Memory B cell (primary cell): ENCODE measurements around the gene EPN2.

ENCODE experiments used
- ATAC-seq: fragments of 150-1000 bp; cut with Tn5 transposase; 2 replicates; pipeline ENCODE4 v1.10.0; 2021; ENCODE audit warnings: low read depth, mild to moderate bottlenecking, moderate library complexity
- DNase-seq, 2 donors: peaks; one replicate each; pipeline ENCODE4 v3.0.0; 2022; ENCODE audit warnings: low spot score in 2 of 2
- H3K27ac Mint-ChIP-seq: one replicate; pipeline ENCODE4 v1.8.0; 2022; ENCODE audit warnings: mild to moderate bottlenecking, moderate library complexity, mixed read lengths
- H3K27me3 Mint-ChIP-seq: one replicate; pipeline ENCODE4 v1.8.0; 2022; ENCODE audit warnings: mixed read lengths
- H3K36me3 Mint-ChIP-seq: one replicate; pipeline ENCODE4 v1.8.0; 2022; ENCODE audit warnings: mild to moderate bottlenecking, mixed read lengths
- H3K4me1 Mint-ChIP-seq: one replicate; pipeline ENCODE4 v1.8.0; 2022; ENCODE audit warnings: mixed read lengths
- H3K4me3 Mint-ChIP-seq: one replicate; pipeline ENCODE4 v1.8.0; 2022; ENCODE audit warnings: mild to moderate bottlenecking, moderate library complexity, mixed read lengths
- H3K9me3 Mint-ChIP-seq: one replicate; pipeline ENCODE4 v1.8.0; 2022; ENCODE audit warnings: mixed read lengths

The EPN2 gene

DNA sequence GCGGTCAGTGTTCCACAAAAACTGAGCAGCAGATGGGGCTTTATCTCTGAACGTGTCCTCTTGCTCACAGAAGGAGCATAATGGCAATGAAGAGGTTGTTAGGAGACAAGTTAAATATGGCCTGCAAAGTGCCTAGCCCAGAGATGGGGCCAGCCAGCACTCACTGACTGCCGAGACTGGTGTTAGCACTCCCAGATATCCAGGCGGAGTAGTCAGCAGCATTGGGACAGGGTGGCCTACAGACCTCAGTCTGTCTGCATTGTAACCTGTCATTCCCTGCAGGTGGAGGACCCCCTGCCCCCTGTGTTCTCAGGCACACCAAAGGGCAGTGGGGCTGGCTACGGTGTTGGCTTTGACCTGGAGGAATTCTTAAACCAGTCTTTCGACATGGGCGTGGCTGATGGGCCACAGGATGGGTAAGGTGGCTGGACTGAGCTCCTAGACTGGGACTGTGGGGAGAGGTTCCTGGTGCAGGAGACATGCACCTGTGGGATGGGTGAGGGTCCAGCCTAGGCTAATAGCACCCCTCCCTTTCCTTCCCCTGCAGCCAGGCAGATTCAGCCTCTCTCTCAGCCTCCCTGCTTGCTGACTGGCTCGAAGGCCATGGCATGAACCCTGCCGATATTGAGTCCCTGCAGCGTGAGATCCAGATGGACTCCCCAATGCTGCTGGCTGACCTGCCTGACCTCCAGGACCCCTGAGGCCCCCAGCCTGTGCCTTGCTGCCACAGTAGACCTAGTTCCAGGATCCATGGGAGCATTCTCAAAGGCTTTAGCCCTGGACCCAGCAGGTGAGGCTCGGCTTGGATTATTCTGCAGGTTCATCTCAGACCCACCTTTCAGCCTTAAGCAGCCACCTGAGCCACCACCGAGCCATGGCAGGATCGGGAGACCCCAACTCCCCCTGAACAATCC is 145.6 kb downstream of the EPN2 start:
- Mint-ChIP-seq H3K27me3 (peaks cover under 1% of the 10 kb centered on the region), H3K9me3 (no peaks in the 10 kb centered on the region), H3K27ac (no peak overlapping the region), H3K4me3 (no peak overlapping the region), H3K36me3 (peaks cover 26% of the 10 kb centered on the region), H3K4me1 (no peaks in the 10 kb centered on the region)
- no peak for DNase-seq
- ATAC-seq, result no peak

DNA sequence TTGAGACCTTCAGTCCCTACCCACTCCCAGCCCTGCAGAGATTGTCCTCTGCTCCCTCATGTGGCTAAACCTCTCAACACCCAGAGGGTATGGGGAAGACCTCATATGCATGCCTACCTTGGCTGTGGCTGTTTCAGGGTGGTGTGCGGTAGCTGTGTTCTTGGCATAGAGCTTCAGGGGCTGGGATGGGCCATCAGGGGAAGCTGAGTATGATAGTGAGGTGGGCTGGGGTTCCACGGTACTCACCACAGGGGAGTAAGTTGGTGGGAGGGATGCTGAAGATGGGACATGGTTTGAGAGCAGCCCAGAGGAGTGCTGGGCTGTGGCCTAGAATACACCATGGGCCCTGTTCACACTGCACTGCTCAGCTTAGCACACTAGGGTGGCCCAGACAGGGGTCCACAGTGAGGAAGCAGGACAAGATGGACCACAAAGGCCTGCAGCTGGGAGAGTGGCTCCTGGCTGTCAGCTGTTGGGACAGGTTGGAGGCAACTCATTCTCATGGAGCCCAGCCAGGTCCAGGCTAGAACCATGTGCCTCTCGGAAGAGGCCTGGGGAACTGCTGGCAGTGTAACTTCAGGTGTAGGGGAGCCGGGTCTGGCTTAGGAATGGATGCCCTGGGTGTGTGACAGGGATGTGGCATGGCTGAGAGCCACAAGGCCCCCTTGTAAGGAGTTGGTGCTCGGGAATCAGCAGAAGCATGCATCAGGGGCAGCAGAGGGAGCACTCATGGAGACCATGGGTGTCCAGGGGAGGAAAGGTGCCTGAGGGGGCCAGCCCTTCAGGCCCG is 146.7 kb downstream of the EPN2 start:
- ATAC-seq, result no peak
- no peak for DNase-seq
- H3K9me3 Mint-ChIP-seq, result no peaks in the 10 kb centered on the region
- no peaks in the 10 kb centered on the region for H3K4me1 Mint-ChIP-seq
- no peak overlapping the region for H3K27ac Mint-ChIP-seq
- H3K27me3 Mint-ChIP-seq, result peaks cover 3% of the 10 kb centered on the region
- peaks cover 26% of the 10 kb centered on the region for H3K36me3 Mint-ChIP-seq
- no peak overlapping the region for H3K4me3 Mint-ChIP-seq

DNA sequence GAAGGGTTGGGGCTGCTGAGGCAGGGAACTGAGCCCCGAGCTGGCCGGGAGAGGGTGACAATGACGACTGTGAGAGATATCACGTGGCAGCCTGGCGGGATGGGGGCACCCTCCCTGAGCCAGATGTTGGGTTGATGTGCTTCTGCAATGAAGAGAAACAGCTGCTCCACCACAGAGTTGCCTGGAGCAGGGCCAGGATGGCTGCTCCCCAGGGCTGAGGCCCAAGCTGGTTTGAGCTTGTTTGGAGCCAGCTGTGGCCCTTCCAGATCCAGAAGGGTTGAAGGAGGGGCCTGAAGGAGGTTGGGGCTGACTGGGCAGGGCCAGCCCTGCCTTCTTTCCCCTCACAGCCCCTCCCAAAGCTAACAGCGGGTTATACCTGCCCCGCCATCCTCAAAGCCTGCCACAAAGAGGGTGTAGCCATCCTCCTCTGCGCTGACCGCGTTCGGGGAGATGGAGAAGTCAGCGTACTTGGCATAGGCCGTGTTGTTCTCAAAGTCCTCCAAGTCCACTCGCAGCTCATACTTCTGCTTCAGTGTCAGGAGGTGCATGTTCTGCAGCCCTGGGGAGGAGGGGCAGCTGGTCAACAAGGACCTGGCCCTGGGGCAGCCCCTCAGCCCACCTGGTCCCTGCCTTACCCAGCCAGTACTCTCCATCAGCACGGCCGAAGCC is 147.7 kb downstream of the EPN2 start:
- ATAC-seq (no peak), DNase-seq (no peak)
- Mint-ChIP-seq H3K36me3 (peaks cover 26% of the 10 kb centered on the region), H3K9me3 (no peaks in the 10 kb centered on the region), H3K27me3 (peaks cover 5% of the 10 kb centered on the region), H3K4me1 (no peaks in the 10 kb centered on the region), H3K27ac (no peak overlapping the region), H3K4me3 (no peak overlapping the region)

- DNase-seq (no peak), ATAC-seq (no peak)
- H3K27ac Mint-ChIP-seq, result no peak overlapping the region
- H3K4me1 Mint-ChIP-seq, result no peaks in the 10 kb centered on the region
- peaks cover 25% of the 10 kb centered on the region for H3K36me3 Mint-ChIP-seq
- no peaks in the 10 kb centered on the region for H3K9me3 Mint-ChIP-seq
- H3K27me3 Mint-ChIP-seq, result peaks cover 5% of the 10 kb centered on the region
- no peak overlapping the region for H3K4me3 Mint-ChIP-seq
These were observed 148.4 kb downstream of the EPN2 start for GRCh38 chr17:19385521-19385983.
